NCI-H187 treated with DMSO at 0.1 percent for 48 hours (cell line): Measurements from ENCODE around the gene UST.
"Not testable (repeated sequence)": the region's sequence is repeated elsewhere in the genome, so short reads cannot be mapped to it uniquely, and the experiment has no call there.

Source experiments
- DNase-seq: peaks from one replicate; lab custom pipeline; 2025; lab: John Stamatoyannopoulos, UW

The UST gene

GRCh38 chr6:148736774-148737412 is 9.9 kb upstream of the UST start:
- no peak for DNase-seq

- DNase-seq, result no peak
Measured at GRCh38 chr6:148737806-148738205, 9.0 kb upstream of the UST start.

GRCh38 chr6:148738946-148739821 is 7.6 kb upstream of the UST start:
- DNase-seq, result no peak

- DNase-seq, result no peak
Measured at GRCh38 chr6:148739822-148740128, 7.1 kb upstream of the UST start.

- no peak for DNase-seq
Measured at GRCh38 chr6:148743476-148743875, 3.4 kb upstream of the UST start.

GRCh38 chr6:148745926-148746325 is 904 bp upstream of the UST start:
- no peak for DNase-seq

GRCh38 chr6:148747145-148747470 is 278 bp downstream of the UST start:
- no peak for DNase-seq

GRCh38 chr6:148747471-148748165 is 788 bp downstream of the UST start:
- no peak for DNase-seq

GRCh38 chr6:148749674-148750073 is 2.8 kb downstream of the UST start:
- no peak for DNase-seq

- DNase-seq, result no peak
Measured at GRCh38 chr6:148750838-148751792, 4.3 kb downstream of the UST start.

GRCh38 chr6:148751793-148752170 is 5.0 kb downstream of the UST start:
- DNase-seq, result no peak

- DNase-seq, result not testable (repeated sequence)
Measured at GRCh38 chr6:148755379-148755778, 8.5 kb downstream of the UST start.

- DNase-seq, result no peak
Measured at GRCh38 chr6:148757944-148758480, 11.2 kb downstream of the UST start.

GRCh38 chr6:148758492-148758891 is 11.7 kb downstream of the UST start:
- no peak for DNase-seq

GRCh38 chr6:148760258-148760534 is 13.4 kb downstream of the UST start:
- no peak for DNase-seq

GRCh38 chr6:148760568-148761526 is 14.0 kb downstream of the UST start:
- no peak for DNase-seq

- DNase-seq, result no peak
Measured at GRCh38 chr6:148761527-148762011, 14.7 kb downstream of the UST start.

GRCh38 chr6:148762231-148762630 is 15.4 kb downstream of the UST start:
- DNase-seq, result no peak

- not testable (repeated sequence) for DNase-seq
Measured at GRCh38 chr6:148764259-148765020, 17.6 kb downstream of the UST start.
